Gastroesophageal sphincter (tissue), 3 donors: ENCODE results near the gene EBP.

Source experiments
- EP300 ChIP-seq: sonication (generic); formaldehyde crosslinking; IDR thresholded peaks from one replicate; pipeline ENCODE4 v1.6.1; 2017; ENCODE audit warnings: antibody characterized with exemption, mild to moderate bottlenecking
- POLR2A ChIP-seq, 2 donors: fragments of 450-650 bp; IDR thresholded peaks; one replicate each; pipeline ENCODE4 v1.6.1; 2017; ENCODE audit warnings: antibody characterized with exemption in 2 of 2, mild to moderate bottlenecking in 2 of 2, moderate library complexity in 1 of 2
- POLR2AphosphoS5 ChIP-seq: sonication (generic); formaldehyde crosslinking; IDR thresholded peaks from one replicate; pipeline ENCODE4 v1.6.1; 2017; ENCODE audit warnings: antibody characterized with exemption
- TF ChIP-seq, protein P1 (sequence below), 4 experiments: fragments of 200-600 bp in 2 of 4; fragments of 450-650 bp in 2 of 4; sonication (generic) in 1 of 4; IDR thresholded peaks; one replicate each; pipeline ENCODE4 v1.5.1; 2017 to 2019; ENCODE audit warnings: antibody characterized with exemption in 4 of 4, mild to moderate bottlenecking in 2 of 4, moderate library complexity in 2 of 4

DNA sequence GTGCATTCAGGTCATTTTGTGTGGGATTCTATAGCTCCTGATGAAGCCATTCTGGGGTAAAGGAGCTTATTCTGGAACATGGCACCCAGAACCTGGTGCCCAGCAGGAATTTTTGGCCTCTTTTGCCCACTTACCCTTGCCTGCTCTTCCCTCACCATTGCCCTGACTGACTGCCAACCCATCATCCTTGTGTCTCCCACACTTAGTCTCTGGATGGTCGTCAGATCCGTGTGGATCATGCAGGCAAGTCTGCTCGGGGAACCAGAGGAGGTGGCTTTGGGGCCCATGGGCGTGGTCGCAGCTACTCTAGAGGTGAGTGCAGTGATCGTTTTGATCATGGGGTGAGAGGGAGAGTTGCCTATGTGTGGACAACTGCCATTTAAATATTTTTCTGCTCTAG lies 54.5 kb downstream of the EBP start:
- TF ChIP-seq, protein P1, sequence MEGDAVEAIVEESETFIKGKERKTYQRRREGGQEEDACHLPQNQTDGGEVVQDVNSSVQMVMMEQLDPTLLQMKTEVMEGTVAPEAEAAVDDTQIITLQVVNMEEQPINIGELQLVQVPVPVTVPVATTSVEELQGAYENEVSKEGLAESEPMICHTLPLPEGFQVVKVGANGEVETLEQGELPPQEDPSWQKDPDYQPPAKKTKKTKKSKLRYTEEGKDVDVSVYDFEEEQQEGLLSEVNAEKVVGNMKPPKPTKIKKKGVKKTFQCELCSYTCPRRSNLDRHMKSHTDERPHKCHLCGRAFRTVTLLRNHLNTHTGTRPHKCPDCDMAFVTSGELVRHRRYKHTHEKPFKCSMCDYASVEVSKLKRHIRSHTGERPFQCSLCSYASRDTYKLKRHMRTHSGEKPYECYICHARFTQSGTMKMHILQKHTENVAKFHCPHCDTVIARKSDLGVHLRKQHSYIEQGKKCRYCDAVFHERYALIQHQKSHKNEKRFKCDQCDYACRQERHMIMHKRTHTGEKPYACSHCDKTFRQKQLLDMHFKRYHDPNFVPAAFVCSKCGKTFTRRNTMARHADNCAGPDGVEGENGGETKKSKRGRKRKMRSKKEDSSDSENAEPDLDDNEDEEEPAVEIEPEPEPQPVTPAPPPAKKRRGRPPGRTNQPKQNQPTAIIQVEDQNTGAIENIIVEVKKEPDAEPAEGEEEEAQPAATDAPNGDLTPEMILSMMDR (IDR thresholded peaks at IDR 0.05): no peak
- no peak for TF ChIP-seq POLR2A (IDR thresholded peaks at IDR 0.05)
- TF ChIP-seq EP300: no peak
- no peak for TF ChIP-seq POLR2AphosphoS5
